ENCODE data around the gene EVL.

DNA sequence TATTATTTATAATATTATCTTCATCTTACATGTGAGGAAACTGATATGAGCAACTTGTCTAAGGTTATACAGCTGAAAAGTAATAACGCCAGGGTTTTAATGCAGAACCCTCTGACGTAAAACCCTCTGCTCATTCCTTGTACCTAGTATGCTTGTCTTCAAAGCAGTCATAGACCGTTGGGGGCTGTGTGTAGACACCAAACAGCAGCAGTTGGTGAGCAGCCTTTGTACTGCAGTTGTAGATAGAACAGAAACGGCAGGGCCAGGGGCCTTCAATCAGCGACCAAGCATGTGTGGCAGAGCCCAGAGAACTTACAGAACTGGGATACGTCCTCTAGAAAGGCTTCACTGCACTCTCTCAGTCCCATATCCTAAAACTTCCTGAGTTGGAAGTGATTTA lies 28.1 kb downstream of the EVL start:
- TF ChIP-seq CHD1 (IDR thresholded peaks at IDR 0.05; ENCODE audit: low read depth, low read length) (no peak), POLR2AphosphoS5 (IDR thresholded peaks at IDR 0.05; ENCODE audit: low read depth, low read length) (no peak), SP1 (IDR thresholded peaks at IDR 0.05; ENCODE audit: low read depth, low read length) (no peak), EZH2 (IDR thresholded peaks at IDR 0.05; ENCODE audit: low read depth, low read length, severe bottlenecking) (no peak), CHD2 (IDR thresholded peaks at IDR 0.05; ENCODE audit: low read length) (no peak), POLR2A (IDR thresholded peaks at IDR 0.05; ENCODE audit: control extremely low read depth in 1 of 2, low read depth in 2 of 2, low read length in 2 of 2) (no peak), TAF1 (IDR thresholded peaks at IDR 0.05; ENCODE audit: low read depth, low read length) (no peak), RFX5 (IDR thresholded peaks at IDR 0.05; ENCODE audit: borderline replicate concordance, low read depth, low read length) (no peak), RBBP5 (IDR thresholded peaks at IDR 0.05; ENCODE audit: borderline replicate concordance, low read depth, low read length) (no peak), ASH2L (IDR thresholded peaks at IDR 0.05; ENCODE audit: low read length) (no peak)
- TF ChIP-seq, protein P1, sequence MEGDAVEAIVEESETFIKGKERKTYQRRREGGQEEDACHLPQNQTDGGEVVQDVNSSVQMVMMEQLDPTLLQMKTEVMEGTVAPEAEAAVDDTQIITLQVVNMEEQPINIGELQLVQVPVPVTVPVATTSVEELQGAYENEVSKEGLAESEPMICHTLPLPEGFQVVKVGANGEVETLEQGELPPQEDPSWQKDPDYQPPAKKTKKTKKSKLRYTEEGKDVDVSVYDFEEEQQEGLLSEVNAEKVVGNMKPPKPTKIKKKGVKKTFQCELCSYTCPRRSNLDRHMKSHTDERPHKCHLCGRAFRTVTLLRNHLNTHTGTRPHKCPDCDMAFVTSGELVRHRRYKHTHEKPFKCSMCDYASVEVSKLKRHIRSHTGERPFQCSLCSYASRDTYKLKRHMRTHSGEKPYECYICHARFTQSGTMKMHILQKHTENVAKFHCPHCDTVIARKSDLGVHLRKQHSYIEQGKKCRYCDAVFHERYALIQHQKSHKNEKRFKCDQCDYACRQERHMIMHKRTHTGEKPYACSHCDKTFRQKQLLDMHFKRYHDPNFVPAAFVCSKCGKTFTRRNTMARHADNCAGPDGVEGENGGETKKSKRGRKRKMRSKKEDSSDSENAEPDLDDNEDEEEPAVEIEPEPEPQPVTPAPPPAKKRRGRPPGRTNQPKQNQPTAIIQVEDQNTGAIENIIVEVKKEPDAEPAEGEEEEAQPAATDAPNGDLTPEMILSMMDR (IDR thresholded peaks at IDR 0.05; ENCODE audit: control extremely low read depth in 1 of 3, insufficient read depth in 1 of 3, low read depth in 1 of 3, low read length in 3 of 3), result no peak
- TF ChIP-seq, protein P2, sequence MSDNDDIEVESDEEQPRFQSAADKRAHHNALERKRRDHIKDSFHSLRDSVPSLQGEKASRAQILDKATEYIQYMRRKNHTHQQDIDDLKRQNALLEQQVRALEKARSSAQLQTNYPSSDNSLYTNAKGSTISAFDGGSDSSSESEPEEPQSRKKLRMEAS (IDR thresholded peaks at IDR 0.05), result no peak

Data from H1 (cell line).